ENCODE data around the gene ZNF76.
A peak's percentile ranks its signal among the peaks of the same experiment; 100 is the strongest.

ZNF76 gene

GRCh38 chr6:35237476-35237875, 22.1 kb upstream of the ZNF76 start:
- DNase-seq: no peak

DNA sequence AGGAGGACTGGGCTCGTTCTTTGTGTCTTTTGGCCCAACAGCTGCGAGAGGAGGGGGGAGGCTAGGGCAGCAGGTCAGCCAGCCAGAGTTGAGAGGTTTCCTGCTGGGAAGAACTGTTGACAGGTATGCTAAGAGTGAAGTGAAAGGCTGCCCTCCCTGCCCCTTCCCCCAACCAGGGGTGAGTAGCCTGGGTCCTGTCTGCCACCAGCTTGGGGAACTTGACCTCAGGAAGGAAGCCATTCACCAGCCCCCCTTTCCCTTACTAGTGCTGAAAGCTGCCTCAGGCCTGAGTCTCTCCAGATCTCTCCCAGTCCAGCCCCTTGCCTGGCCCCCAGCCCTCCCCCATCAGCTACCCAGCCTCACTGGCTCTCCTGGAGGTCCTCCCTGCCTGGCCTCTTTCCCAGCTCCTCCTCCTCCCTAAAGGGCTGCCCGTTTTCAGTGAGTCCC, 20.7 kb upstream of the ZNF76 start:
- DNase-seq: no peak

DNA sequence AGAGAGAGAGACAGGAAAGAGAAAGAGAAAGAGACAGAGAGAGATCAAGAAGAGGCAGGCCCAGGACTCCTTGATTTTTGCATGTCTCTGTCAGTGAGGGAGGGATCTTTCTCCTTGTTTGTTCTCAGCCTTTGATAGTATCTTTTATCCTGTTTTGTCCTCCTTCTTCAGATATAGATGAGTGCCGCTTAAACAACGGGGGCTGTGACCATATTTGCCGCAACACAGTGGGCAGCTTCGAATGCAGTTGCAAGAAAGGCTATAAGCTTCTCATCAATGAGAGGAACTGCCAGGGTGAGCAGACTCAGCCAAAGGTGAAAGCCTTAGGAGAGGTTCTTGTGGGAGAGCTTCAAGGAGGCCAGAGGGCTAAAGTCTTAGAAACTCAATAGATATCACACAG, 20.0 kb upstream of the ZNF76 start:
- DNase-seq: no peak

- peak in 1 of 2 experiments; percentile 14 for DNase-seq
Observed at GRCh38 chr6:35240838-35241801, 18.4 kb upstream of the ZNF76 start.

DNA sequence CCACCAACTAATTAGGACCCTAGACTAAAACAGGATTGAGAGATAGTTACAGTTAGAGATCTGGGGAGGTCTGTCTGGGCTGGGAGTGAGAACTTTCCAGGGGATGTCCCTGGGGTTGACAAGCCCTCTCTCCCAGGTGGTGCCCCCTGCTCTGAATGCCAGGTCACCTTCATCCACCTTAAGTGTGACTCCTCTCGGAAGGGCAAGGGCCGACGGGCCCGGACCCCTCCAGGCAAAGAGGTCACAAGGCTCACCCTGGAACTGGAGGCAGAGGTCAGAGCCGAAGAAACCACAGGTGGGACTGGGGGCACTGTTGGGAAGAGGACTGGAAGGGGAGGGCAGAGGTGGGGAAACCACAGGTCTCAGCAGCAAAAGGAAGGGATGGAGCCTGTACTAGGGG, 17.0 kb upstream of the ZNF76 start:
- no peak for DNase-seq

DNA sequence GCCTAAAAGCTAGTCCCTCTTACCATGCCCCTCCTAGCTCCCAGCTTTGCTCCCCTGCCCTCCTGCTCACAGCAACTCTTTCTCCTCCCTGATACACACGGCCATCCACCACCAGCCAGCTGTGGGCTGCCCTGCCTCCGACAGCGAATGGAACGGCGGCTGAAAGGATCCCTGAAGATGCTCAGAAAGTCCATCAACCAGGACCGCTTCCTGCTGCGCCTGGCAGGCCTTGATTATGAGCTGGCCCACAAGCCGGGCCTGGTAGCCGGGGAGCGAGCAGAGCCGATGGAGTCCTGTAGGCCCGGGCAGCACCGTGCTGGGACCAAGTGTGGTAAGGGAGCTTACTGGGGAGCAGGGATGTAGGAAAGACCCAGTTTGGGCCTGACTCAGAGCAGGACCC, 16.6 kb upstream of the ZNF76 start:
- no peak for DNase-seq

DNA sequence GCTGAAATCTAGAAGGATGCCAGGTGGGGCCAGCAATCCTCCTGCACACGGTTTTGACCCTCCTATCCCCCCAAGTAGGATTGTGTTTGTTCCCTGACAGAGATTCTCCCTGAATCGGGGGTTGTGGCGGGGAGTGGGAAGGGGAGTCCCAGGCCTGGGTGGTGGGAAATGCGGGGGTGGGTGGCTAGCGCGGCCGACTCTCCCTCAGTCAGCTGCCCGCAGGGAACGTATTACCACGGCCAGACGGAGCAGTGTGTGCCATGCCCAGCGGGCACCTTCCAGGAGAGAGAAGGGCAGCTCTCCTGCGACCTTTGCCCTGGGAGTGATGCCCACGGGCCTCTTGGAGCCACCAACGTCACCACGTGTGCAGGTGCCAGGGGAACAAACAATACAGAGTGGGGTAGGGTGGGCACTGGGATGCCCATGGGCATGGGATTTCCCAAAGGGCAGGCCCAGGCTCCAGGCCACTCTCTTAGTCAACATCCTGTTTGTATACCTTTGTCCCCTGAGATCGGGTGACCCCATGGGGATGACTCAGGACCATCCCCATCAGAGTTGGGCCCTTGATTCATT, 16.1 kb upstream of the ZNF76 start:
- DNase-seq: no peak

- DNase-seq: no peak
Observed at GRCh38 chr6:35244551-35244950, 15.0 kb upstream of the ZNF76 start.

DNA sequence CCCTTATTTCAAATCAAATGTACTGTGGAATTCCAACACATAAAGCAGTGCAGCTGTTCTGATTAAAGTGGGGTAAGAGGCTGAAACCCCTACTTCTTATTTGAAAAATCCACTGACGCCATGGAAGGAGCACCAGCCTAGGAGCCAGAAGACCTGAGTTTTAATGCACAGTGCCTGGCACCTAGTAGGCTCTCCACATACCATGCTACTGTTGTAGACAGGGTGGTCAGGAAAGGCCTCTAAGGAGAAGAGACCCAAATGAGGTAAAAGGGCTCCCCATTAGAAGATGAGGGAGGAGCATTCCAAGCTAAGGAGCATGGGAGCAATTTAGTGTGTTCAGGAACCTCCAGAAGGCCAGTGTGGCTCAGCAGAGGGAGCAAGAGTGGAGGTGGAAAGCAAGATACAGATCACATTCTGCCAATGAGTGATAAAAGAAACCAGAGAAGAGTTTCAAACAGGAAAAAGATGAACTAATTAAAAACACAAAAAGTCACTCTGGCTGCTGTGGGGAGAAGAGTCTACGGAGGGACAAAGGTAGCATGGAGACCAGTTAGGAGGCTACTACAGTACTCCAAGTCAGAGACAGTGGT, 11.8 kb upstream of the ZNF76 start:
- DNase-seq: no peak

DNA sequence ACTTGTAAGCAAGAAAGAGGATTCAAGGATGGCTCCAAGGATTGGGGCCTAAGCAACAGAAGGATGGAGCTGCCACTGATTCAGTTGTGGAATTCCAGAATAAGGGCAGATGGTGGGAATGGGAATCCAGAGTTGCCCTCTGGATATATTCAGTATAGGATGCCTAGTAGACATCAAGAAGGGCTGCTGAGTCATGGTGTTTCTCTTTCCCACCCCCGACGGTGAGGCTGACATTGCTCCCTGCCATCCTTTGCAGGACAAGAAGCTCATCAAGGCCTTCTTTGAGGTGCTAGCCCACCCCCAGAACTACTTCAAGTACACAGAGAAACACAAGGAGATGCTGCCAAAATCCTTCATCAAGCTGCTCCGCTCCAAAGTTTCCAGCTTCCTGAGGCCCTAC, 11.2 kb upstream of the ZNF76 start:
- DNase-seq: no peak

DNA sequence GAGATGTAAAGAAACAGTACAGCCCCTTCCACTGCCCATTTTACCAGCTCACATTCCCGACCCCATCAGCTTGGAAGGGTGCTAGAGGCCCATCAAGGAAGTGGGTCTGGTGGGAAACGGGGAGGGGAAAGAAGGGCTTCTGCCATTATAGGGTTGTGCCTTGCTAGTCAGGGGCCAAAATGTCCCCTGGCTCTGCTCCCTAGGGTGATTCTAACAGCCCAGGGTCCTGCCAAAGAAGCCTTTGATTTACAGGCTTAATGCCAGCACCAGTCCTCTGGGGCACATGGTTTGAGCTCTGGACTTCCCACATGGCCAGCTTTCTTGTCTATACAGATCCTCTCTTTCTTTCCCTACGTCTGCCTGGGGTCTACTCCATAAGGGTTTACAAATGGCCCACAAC, 10.6 kb upstream of the ZNF76 start:
- no peak for DNase-seq

DNA sequence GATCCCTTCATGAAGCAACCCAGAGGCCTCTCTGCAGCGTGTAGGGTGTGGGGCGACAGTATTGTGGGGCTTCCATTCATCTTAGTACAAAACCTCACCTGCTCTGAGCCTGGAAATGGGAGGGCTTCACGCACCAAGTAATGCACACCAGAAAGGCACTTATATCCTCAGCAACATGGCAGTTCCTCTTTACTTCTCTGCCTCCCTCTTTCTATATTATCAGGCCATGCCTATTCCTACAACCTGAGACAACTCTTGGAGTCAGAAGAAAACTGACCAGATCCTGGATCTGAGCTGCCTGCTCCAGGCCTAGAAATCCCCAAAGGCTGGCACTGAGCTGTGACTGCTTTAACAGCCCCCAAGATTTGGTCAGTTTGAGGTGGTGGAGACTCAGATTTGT, 7.6 kb upstream of the ZNF76 start:
- DNase-seq: no peak

- DNase-seq: no peak
Observed at GRCh38 chr6:35253249-35253648, 6.3 kb upstream of the ZNF76 start.

DNA sequence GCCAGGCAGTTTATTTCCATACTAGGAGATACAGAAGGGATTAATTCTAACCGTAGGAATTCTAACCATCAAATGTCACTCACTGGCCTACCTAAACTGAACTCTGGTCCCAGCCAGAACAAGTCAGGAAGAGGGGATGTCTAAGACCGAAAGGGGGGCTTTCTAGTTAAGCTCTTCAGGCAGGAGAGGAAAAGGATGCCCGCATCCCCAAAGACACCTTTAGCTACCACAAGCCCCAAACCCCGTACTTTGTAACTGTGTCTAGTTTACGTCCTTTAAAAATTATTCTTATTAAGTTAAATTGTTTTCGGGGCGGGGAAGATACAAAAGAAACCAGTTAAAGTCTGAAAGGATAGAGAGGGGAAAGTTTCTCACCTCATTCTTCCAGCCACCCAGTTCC, 1.2 kb upstream of the ZNF76 start:
- DNase-seq: no peak

DNA sequence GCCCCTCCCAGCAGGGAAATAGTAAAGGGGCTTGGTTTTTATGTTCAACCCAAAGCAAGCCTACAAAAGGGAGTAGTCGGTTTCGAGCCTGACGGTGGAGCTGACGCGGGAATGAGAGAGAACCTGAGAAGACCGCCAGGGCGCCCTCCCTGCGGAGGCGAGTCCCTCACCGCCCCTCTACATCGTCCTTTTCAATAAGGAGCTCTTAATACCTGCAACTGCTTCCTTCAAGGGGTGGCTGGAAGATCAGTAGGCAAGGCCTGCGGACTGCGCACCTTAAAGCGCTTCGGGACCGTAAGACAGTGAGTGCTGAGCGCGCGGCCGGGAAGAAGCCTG, 709 bp upstream of the ZNF76 start:
- DNase-seq: no peak

- DNase-seq: no peak
Observed at GRCh38 chr6:35259948-35260590, 534 bp downstream of the ZNF76 start.

DNA sequence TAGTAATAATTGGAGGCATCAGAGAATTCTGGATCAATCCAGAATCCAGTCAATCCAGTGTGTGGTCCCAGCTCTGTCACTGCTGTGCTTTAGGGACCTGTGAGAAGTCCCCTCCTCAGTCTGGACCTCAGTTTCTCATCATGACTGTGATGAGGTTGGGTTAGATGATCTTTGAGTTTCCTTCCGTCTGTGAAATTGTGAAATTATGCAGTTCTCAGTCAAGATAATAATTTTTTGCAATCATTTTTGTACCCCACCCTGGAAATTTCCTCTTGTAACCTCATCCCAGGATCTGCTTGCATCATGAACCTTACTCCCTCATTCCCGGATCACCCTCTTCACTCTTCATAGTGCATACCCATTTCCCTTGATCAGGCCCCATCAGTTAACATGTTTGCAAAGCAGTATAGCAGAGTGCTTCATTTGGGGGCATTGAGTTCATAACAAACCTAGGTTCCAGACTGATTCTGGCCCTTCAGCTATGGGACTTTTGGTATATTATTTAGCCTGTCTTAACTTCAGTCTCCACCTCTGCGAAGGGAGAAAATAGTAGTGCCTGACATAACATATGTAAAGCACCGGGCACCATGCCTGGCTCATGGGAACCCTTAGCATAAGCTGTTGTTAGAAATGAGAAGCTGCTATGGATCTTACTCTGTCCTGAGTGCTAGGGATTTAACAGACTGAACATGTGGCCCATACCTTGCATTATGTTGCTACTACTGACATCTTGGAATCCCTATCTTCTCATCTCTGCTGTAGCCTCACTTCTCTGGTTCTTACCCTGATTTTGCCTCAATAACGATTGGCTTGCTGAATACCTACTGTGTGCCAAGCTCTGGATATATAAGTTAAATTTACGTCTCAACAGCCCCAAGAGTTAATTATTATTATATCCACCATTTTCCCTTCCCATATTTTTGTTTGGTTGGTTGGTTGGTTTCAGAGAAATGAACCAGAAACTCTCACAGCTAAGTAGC, 1.3 kb downstream of the ZNF76 start:
- DNase-seq: no peak

GRCh38 chr6:35262596-35262995, 3.1 kb downstream of the ZNF76 start:
- no peak for DNase-seq

DNA sequence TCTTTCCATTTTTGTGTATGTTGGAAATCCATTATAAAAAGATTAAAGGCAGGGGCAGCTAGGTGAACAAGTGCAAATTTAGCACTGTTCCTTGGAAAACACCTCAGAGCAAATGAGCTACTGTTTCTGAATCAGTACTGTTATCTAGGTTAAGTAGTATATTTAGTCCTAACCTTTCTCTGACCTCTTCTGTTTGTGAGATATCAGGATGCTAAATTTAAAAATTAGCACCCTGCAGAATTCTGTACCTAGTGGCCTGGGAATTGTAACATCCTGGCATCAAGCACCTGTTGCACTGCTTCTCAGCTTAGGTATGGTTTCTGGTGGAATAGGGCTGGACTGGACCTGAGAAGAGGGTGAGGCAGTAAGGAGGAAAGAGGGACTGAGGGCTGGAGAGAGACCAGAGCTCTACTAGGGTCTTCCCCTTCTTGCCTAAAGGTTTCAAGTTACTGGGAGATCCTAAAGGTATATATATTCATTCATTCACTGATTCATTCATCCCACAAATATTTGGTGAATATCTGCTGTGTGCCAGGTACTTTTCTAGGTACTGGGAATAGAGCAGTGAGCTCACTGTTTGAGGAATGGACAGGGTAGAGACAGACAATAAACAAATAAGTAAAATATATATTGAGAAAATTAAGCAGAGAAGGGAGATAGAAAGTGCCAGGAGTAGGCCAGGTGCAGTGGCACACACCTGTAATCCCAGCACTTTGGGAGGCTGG, 5.2 kb downstream of the ZNF76 start:
- no peak for DNase-seq

GRCh38 chr6:35265523-35265922, 6.0 kb downstream of the ZNF76 start:
- no peak for DNase-seq

- DNase-seq: no peak
Observed at GRCh38 chr6:35267446-35267845, 7.9 kb downstream of the ZNF76 start.

DNA sequence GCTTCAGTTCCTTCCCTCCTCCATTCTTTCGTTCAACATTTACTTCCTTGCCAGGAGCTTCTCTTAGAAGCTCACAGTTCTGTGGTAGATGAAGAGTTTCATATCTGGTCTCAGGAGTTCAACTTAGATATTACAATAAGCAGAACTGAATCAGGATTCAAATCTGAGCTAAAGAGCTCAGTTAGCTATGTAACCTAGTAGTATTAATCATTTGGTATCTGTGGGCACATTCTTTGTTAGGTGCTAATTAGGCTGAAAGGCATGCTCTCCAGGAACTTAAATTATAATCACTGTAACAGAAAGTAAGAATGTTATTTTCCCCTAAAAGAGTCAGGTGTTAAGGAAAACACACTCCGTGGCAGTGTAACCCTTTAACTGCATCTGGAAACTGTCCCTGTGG, 8.4 kb downstream of the ZNF76 start:
- DNase-seq: no peak
